IMR-90 (cell line): ENCODE measurements around the gene SURF2.

Experiments used
- BHLHE40 ChIP-seq: fragments of 150-350 bp; IDR thresholded peaks from 2 replicates; pipeline ENCODE4 v1.6.1; 2016; ENCODE audit warnings: mild to moderate bottlenecking, low read depth, low read length
- CEBPB ChIP-seq: IDR thresholded peaks from 2 replicates; pipeline ENCODE4 v1.6.1; 2012; ENCODE audit warnings: low read depth, low read length, improper control_type of control experiment
- MAFK ChIP-seq: IDR thresholded peaks from 2 replicates; pipeline ENCODE4 v1.6.1; 2012; ENCODE audit warnings: low read depth, low read length, improper control_type of control experiment
- MAZ ChIP-seq: IDR thresholded peaks from 2 replicates; pipeline ENCODE4 v1.6.1; 2012; ENCODE audit warnings: low read depth, mild to moderate bottlenecking, low read length, improper control_type of control experiment, moderate library complexity, borderline replicate concordance
- MXI1 ChIP-seq: IDR thresholded peaks from 2 replicates; pipeline ENCODE4 v1.6.1; 2012; ENCODE audit warnings: low read depth, mild to moderate bottlenecking, low read length, moderate library complexity, borderline replicate concordance
- NFE2L2 ChIP-seq: fragments of 150-350 bp; IDR thresholded peaks from 2 replicates; pipeline ENCODE4 v1.6.1; 2016; ENCODE audit warnings: low read depth, mild to moderate bottlenecking, low read length
- POLR2A ChIP-seq: IDR thresholded peaks from 2 replicates; pipeline ENCODE4 v1.6.1; 2012; ENCODE audit warnings: mild to moderate bottlenecking, low read depth, low read length
- RCOR1 ChIP-seq: IDR thresholded peaks from 2 replicates; pipeline ENCODE4 v1.6.1; 2012; ENCODE audit warnings: mild to moderate bottlenecking, low read length, improper control_type of control experiment; ENCODE audit not compliant: insufficient replicate concordance
- SMC3 ChIP-seq: fragments of 150-350 bp; IDR thresholded peaks from 2 replicates; pipeline ENCODE4 v1.6.1; 2016; ENCODE audit warnings: low read depth, mild to moderate bottlenecking, antibody characterized with exemption, low read length, moderate library complexity
- TF ChIP-seq, protein P1 (sequence below): conservative IDR thresholded peaks from 2 replicates; pipeline ENCODE4 v1.5.1; 2012; ENCODE audit warnings: mild to moderate bottlenecking, low read depth, low read length, improper control_type of control experiment
- TF ChIP-seq, protein P2 (sequence below): fragments of 150-350 bp; IDR thresholded peaks from 2 replicates; pipeline ENCODE4 v1.6.1; 2016; ENCODE audit warnings: low read depth, mild to moderate bottlenecking, low read length, moderate library complexity, borderline replicate concordance
- TF ChIP-seq, protein P3 (sequence below): fragments of 150-350 bp; IDR thresholded peaks from 2 replicates; pipeline ENCODE4 v1.6.1; 2017; ENCODE audit warnings: mild to moderate bottlenecking, antibody characterized with exemption, low read length, low read depth

DNA sequence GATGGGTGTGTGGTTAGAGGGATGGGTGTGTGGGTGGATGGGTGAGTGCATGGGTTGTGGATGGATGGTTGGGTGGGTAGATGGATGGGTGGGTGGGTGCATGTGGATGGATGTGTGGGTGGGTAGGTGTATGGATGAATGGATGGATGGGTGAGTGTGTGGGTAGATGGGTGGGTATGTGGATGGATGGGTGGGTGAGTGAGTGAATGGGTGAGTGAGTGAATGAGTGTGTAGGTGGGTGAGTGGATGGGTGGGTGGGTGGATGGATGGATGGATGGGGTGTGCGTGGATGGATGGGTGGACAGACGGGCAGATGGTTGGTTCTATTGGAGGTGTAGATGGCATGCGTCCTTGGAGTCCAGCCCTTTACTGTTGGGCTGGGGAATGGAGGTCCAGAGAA, 37.0 kb downstream of the SURF2 start:
- no peak for TF ChIP-seq NFE2L2
- TF ChIP-seq, protein P1, sequence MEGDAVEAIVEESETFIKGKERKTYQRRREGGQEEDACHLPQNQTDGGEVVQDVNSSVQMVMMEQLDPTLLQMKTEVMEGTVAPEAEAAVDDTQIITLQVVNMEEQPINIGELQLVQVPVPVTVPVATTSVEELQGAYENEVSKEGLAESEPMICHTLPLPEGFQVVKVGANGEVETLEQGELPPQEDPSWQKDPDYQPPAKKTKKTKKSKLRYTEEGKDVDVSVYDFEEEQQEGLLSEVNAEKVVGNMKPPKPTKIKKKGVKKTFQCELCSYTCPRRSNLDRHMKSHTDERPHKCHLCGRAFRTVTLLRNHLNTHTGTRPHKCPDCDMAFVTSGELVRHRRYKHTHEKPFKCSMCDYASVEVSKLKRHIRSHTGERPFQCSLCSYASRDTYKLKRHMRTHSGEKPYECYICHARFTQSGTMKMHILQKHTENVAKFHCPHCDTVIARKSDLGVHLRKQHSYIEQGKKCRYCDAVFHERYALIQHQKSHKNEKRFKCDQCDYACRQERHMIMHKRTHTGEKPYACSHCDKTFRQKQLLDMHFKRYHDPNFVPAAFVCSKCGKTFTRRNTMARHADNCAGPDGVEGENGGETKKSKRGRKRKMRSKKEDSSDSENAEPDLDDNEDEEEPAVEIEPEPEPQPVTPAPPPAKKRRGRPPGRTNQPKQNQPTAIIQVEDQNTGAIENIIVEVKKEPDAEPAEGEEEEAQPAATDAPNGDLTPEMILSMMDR: no peak
- TF ChIP-seq POLR2A: no peak
- TF ChIP-seq MXI1: no peak
- TF ChIP-seq MAZ: no peak
- TF ChIP-seq MAFK: no peak
- TF ChIP-seq BHLHE40: no peak
- TF ChIP-seq RCOR1: no peak
- TF ChIP-seq, protein P2, sequence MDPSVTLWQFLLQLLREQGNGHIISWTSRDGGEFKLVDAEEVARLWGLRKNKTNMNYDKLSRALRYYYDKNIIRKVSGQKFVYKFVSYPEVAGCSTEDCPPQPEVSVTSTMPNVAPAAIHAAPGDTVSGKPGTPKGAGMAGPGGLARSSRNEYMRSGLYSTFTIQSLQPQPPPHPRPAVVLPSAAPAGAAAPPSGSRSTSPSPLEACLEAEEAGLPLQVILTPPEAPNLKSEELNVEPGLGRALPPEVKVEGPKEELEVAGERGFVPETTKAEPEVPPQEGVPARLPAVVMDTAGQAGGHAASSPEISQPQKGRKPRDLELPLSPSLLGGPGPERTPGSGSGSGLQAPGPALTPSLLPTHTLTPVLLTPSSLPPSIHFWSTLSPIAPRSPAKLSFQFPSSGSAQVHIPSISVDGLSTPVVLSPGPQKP: no peak
- no peak for TF ChIP-seq CEBPB
- TF ChIP-seq, protein P3, sequence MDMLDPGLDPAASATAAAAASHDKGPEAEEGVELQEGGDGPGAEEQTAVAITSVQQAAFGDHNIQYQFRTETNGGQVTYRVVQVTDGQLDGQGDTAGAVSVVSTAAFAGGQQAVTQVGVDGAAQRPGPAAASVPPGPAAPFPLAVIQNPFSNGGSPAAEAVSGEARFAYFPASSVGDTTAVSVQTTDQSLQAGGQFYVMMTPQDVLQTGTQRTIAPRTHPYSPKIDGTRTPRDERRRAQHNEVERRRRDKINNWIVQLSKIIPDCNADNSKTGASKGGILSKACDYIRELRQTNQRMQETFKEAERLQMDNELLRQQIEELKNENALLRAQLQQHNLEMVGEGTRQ: no peak
- TF ChIP-seq SMC3: no peak
